ENCODE data around the gene RTEL1.

Gene RTEL1

GRCh38 chr20:63687419-63688178, 29.5 kb downstream of the RTEL1 start:
- in situ Hi-C loops (cut with MboI; ENCODE audit: low sequenced_read_pairs), result no loop called here

GRCh38 chr20:63688228-63689045, 30.3 kb downstream of the RTEL1 start:
- in situ Hi-C loops (cut with MboI; ENCODE audit: low sequenced_read_pairs), result no loop called here

- in situ Hi-C loops (cut with MboI; ENCODE audit: low sequenced_read_pairs), result no loop called here
These were observed 31.2 kb downstream of the RTEL1 start for GRCh38 chr20:63689046-63690002.

GRCh38 chr20:63690003-63690897, 32.1 kb downstream of the RTEL1 start:
- in situ Hi-C loops (cut with MboI; ENCODE audit: low sequenced_read_pairs), result no loop called here

GRCh38 chr20:63690898-63691710, 33.0 kb downstream of the RTEL1 start:
- in situ Hi-C loops (cut with MboI; ENCODE audit: low sequenced_read_pairs), result no loop called here

- in situ Hi-C loops (cut with MboI; ENCODE audit: low sequenced_read_pairs), result no loop called here
These were observed 33.8 kb downstream of the RTEL1 start for GRCh38 chr20:63691711-63692435.

GRCh38 chr20:63692436-63693082, 34.4 kb downstream of the RTEL1 start:
- in situ Hi-C loops (cut with MboI; ENCODE audit: low sequenced_read_pairs), result no loop called here

GRCh38 chr20:63693083-63693732, 35.1 kb downstream of the RTEL1 start:
- in situ Hi-C loops (cut with MboI; ENCODE audit: low sequenced_read_pairs), result no loop called here

- in situ Hi-C loops (cut with MboI; ENCODE audit: low sequenced_read_pairs), result no loop called here
These were observed 35.8 kb downstream of the RTEL1 start for GRCh38 chr20:63693733-63694583.

- in situ Hi-C loops (cut with MboI; ENCODE audit: low sequenced_read_pairs), result no loop called here
These were observed 36.7 kb downstream of the RTEL1 start for GRCh38 chr20:63694584-63695423.

GRCh38 chr20:63695424-63696305, 37.6 kb downstream of the RTEL1 start:
- in situ Hi-C loops (cut with MboI; ENCODE audit: low sequenced_read_pairs), result no loop called here

GRCh38 chr20:63696306-63696627, 38.2 kb downstream of the RTEL1 start:
- in situ Hi-C loops (cut with MboI; ENCODE audit: low sequenced_read_pairs), result no loop called here

- in situ Hi-C loops (cut with MboI; ENCODE audit: low sequenced_read_pairs), result no loop called here
These were observed 38.7 kb downstream of the RTEL1 start, which contains the start of gene TNFRSF6B for GRCh38 chr20:63696628-63697356. TSS of gene TNFRSF6B (plus strand) at chr20:63696652. CDS start at chr20:63696768, 116 bp downstream.

- in situ Hi-C loops (cut with MboI; ENCODE audit: low sequenced_read_pairs), result no loop called here
These were observed 39.3 kb downstream of the RTEL1 start for GRCh38 chr20:63697357-63697867.

Measured in hTERT RPE-1 (cell line).